GM19463 (cell line): ENCODE results near the gene GPC3.
"Not testable (repeated sequence)": the region's sequence is repeated elsewhere in the genome, so short reads cannot be mapped to it uniquely, and the experiment has no call there.

Experiments
- ATAC-seq: cut with Tn5 transposase; IDR thresholded peaks from one replicate; pipeline ENCODE4 v1.9.1; 2021; ENCODE audit warnings: mild to moderate bottlenecking, moderate library complexity; ENCODE audit not compliant: unreplicated experiment

GPC3 gene

GRCh38 chrX:133985164-133985966 is at the start of gene GPC3:
TSS of gene GPC3 (minus strand) at chrX:133985594.
- ATAC-seq = peak; percentile 60

DNA sequence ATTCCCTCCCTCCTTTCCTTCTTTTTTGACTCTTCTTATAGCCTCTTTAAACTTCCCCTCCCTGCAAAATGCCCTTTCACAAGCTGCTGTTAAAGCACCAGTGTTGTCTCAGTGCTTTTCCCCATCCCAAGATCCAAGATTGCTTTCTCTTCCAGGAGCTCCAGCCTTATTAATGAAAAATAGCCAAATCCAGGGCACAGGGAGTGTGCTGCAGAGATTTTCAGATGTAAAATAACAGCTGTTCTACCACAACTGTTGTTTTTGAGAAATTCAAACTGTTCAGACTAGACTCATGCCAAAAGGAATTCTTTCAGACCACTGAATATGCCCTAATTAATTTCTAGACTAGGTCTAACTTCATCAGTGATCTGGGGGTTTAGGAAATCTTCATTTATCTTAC is 47.0 kb upstream of the GPC3 start:
- ATAC-seq = no peak

- ATAC-seq = no peak
These were observed 41.3 kb upstream of the GPC3 start for GRCh38 chrX:134026565-134027311.

DNA sequence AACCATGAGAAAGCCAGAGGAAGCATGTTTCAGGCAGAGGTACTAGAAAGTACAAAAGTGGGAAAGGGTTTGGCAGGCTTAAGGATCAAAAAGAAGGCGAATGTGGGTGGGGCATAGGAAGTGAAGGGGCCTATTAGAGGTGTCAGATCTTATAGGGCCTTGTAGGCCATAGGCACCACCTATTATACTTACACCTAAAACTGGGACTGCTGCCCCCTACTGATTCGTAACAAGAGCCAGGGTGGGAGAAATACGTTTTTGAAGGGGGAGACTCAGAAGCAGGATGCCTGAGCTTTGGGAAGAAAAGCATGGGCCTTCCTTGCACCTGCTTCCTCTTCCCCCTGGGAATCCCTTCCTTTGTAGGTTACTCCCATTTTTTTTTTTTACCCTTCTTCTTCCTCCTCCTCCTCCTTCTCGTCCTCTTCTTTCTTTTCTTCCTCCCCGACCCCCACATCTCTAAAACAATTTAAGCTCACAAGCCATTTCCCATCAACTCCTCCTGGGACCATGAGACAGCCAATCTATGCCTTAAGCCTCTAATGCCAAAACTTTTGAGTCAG is 40.7 kb upstream of the GPC3 start:
- ATAC-seq = no peak

DNA sequence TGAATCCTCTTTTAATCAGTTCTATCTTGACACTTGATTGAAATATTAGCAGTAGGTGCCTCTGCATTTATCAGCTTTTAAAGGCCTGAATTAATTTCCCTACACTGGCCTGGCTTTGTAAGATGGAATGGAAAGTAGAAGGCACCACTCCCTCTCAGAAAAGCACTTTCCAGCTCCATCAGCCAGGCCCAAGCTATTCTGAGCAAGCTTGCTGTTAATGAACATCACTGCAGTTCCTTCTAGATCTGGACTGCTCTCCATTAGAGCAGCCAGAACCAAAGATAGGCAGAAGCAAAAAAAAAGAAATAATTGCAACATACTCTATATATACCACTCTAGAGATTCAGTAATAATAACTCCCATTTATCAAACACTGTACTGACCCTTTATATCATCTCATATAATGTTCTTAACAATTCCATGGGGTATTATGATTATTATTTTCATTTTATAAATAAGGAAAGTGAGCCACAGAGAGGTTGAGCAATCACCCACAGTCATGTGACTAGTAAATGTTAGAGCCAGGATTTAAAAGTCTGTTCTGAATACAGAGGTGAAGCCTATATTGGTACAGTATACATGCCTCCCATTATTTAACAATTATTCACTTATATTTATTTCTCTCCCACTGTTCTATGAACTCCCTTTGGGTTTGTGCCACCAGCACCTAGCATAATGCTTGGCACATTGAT is 39.4 kb upstream of the GPC3 start:
- no peak for ATAC-seq

DNA sequence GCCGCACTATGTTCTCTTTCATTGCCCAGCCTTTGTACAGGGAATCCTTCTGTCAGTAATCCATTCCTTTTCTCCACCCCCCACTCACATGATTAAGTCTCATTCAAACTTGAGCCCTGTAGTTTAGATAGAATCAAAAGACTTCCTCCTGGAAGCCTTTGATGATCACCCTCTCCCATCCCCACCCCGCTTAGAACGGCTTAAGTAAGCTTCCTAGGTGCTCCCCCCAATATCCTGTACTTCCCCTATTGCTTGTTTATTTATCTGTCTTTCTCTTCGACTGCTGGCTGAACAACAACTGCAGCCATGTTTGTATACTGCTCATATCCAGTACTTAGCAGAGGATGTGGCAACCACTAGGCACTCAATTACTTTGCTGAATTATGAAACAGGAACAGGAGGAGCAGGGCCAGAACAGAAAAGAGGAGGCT is 38.5 kb upstream of the GPC3 start:
- ATAC-seq = no peak

DNA sequence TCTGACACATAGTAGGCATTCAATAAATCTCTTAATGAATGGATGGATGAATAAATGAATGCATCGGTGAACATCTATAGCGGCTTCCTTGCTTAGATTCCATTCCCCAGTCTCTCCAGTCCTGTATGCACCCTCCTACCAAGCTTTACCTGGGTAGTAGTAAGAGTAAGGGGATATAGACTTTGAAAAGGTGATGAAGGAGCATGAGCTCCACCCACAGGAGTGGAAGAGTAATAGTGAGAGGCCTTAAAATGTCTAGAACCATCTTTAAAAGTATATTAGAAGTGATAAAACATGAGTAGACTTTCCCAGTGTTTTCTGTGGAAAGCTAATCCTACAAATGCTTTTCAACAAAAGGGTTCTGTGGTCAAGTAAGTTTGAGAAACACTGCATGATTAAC is 35.5 kb upstream of the GPC3 start:
- ATAC-seq = no peak

- no peak for ATAC-seq
These were observed 34.3 kb upstream of the GPC3 start for GRCh38 chrX:134019567-134020206.

DNA sequence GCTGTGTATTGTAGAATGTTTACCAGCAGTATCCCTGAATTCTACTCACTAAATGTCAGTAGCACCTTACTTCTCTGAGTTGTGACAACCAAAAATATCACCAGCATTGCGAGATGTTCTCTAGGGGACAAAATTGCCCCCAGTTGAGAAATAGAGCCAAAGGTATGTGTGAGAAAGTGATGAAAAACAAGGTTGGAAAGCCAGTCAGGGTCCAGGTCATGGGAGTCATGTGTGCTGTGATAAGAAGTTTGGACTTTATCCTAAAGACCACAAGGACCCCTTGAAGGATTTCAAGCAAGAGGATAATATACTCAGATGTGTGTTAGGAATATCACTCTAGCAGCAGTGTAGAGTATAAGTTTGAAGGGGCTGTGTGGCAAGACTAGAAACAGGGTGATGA is 30.9 kb upstream of the GPC3 start:
- not testable (repeated sequence) for ATAC-seq

- not testable (repeated sequence) for ATAC-seq
These were observed 30.1 kb upstream of the GPC3 start for GRCh38 chrX:134015510-134015909.

DNA sequence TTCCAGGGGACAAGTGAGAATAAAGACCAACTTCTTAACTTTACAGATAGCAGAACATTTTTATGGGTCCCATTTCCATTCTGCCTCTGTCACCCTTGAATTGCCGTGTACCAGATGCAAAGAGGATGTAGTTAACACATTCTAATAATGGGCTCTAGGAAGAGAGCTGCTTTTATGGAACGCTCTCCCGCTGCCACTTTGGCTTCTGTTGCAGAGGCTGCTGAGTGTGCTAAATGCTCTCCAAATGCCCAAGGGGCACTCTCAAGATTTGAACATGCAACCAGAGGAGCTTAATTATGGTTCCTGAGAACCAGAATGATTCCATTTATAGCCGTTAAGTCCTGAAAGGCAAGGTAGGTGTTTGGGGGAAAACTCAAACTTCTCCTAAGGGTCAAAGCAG is 28.1 kb upstream of the GPC3 start:
- ATAC-seq = no peak

DNA sequence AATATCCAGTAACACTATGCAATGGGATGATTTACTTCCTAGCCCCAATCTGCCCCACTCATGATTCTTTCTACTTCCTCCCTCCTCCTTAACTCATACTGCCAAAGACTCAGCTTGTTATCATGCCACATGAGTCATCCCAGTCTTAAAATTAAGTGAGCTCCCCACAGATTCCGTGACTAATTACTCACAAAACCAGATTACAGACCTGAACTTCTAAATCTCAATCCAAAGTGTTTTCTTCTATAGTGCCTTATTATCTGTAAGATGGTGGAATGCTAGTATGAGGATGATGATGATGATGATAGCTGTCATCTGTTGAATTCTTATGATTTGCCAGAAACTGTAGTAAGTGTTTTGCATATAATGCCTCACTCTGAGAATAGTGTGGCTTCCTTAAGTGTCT is 27.7 kb upstream of the GPC3 start:
- ATAC-seq = no peak

- ATAC-seq = no peak
These were observed 25.3 kb upstream of the GPC3 start for GRCh38 chrX:134010690-134011089.

GRCh38 chrX:134007716-134008115 is 22.3 kb upstream of the GPC3 start:
- ATAC-seq = no peak

DNA sequence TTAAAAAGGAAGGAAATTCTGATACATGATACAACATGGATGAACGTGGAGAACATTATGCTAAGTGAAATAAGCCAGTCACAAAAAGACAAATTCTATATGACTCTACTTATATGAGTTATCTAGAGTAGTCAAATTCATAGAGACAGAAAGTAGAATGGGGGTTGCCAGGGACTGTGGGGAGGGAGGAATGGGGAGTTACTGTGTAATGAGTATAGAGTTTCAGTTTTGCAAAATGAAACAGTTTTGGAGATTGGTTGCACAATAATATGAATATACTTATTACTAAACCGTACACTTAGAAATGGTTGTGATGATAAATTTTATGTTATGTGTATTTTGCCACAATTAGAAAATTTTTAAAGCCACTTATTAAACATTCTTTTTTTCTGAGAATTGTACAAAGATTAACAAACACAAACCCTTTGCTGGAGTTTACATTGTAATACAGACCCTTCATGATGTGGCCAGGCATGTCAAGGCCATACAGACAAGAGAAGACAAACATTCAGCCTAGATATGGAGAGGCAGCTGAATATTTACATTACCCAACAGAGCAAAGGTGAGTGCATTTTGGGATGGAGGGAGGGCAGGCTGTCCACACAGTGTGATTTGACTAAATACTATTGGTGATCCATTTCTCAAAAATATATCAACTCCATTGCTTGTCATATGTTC is 21.2 kb upstream of the GPC3 start:
- ATAC-seq = no peak

DNA sequence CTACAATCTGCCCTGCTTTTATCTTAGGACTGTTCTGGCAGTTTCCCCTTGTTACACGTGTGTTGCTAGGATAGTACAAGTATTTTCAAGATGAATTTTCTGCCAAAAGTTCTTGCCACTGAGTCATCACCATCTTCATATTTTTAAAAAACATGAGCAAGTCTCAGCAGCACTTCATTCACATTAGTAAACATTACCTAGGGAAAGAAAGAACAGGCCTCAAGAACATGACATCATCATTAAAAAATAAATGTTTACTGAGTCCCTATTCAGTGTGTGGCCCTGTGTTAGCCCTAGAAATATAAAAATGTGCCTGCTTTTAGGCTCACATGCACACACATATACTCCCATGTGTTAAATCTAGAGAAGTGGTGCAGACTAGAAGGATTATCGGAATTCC is 18.7 kb upstream of the GPC3 start:
- ATAC-seq = no peak

DNA sequence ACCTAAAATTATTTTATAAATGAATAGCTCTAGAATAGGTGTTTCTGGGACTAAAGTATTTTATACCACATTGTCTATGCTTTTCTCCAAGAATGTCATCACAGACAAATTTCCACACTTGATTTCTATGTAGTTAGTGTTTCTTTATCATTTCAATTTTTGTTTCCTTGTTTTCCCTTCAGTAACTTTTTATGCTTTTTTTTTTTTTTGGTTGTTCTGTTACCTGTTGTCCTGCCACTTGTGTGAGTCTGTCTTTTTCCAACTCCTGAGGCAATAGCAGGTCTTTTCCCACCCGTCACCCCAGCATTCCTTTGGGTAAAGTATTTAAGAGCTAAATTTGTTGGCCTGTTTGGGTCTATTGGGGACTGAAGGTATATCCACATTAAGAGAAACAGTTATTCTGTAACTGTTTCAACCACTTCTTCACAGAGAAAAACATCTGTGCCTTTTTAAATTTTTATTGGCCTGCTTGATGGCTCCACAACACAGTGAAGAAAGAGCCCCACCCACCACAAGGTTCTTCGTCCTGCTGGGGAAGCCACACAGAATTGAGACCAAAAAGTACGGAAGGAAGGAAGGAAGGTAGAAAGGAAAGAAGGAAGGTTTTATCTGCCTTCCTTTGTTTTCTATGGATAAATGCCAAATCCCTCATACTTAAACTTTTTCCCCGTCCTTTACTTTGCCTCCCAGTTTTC is 17.7 kb upstream of the GPC3 start:
- ATAC-seq = no peak

DNA sequence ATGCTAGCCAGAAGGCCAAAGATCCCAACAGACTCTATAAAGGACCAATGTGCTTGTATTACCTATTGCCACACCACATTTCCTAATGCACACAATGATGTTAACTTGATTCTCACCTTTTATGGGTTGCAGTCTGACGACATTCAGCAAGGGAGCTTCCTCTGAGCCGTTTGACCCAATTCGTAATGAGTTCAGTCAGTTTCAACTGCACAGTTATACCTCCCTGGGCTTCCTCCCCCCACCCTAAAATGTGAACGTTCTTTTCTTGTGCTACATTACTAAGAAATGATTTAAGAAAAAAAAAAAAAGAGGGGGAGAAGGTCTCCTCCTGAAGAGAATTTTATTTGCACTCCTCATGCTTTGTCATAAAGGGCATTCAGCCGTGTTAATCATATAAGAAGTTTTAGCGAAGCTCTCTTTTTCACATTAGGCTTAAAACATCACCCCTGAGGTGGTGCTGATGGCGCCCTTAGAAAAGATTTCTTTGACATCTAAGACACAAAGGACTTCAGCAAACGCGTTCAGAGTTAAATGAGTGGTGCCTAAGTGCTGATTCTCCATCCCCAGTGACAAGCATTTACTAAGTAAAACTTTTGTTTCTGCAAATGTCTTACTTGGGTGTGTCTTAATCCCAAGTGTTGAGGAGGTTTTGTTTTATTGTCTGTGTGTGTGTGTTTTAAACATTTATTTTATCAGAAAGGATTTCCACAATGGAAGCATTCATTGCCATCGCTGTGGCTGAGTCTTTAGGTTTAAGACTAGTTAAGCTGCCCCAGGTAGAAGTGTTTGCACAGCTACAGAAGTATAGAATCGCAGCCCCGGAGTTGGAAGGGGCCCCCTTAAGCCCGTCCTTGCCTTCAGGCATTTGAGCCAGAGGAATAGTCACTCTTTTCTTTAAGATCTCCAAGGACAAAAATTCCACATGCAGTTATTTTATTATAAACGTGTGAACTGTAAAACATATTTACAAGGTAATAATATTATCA is 15.2 kb upstream of the GPC3 start:
- no peak for ATAC-seq
